Stimulated activated naive CD8-positive, alpha-beta T cell treated with anti-CD3 and anti-CD28 coated beads, Interleukin-15, Interleukin-2, amounts not matched to agents 100 ng/mL and 50 ng/mL, for 24 hours (primary cell): ENCODE results near the gene PARD6A.
"Not testable (repeated sequence)": the region's sequence is repeated elsewhere in the genome, so short reads cannot be mapped to it uniquely, and the experiment has no call there.

ENCODE experiments used
- H3K27ac Mint-ChIP-seq: one replicate; pipeline ENCODE4 v1.8.0; 2021; ENCODE audit warnings: mild to moderate bottlenecking, mixed read lengths
- H3K27me3 Mint-ChIP-seq: one replicate; pipeline ENCODE4 v1.8.0; 2021; ENCODE audit warnings: mixed read lengths
- H3K36me3 Mint-ChIP-seq: one replicate; pipeline ENCODE4 v1.8.0; 2021; ENCODE audit warnings: low read depth, mixed read lengths
- H3K4me1 Mint-ChIP-seq: one replicate; pipeline ENCODE4 v1.8.0; 2021; ENCODE audit warnings: low read depth, mixed read lengths
- H3K4me3 Mint-ChIP-seq: one replicate; pipeline ENCODE4 v1.8.0; 2021; ENCODE audit warnings: mild to moderate bottlenecking, mixed read lengths
- H3K9me3 Mint-ChIP-seq: one replicate; pipeline ENCODE4 v1.8.0; 2021; ENCODE audit warnings: mixed read lengths

Gene PARD6A

GRCh38 chr16:67683767-67684166 lies 23.0 kb downstream of the PARD6A start:
- Mint-ChIP-seq H3K27ac (no peak overlapping the region), H3K4me3 (no peak overlapping the region), H3K27me3 (no peaks in the 10 kb centered on the region), H3K36me3 (peaks cover 13% of the 10 kb centered on the region), H3K9me3 (no peaks in the 10 kb centered on the region), H3K4me1 (peaks cover 5% of the 10 kb centered on the region)

GRCh38 chr16:67685388-67686112 lies 24.8 kb downstream of the PARD6A start:
- Mint-ChIP-seq H3K9me3 (no peaks in the 10 kb centered on the region), H3K27me3 (no peaks in the 10 kb centered on the region), H3K27ac (no peak overlapping the region), H3K4me3 (no peak overlapping the region), H3K36me3 (peaks cover 13% of the 10 kb centered on the region), H3K4me1 (peaks cover 5% of the 10 kb centered on the region)

GRCh38 chr16:67693517-67694285 lies 32.9 kb downstream of the PARD6A start:
- H3K27ac Mint-ChIP-seq, H3K4me3 Mint-ChIP-seq, H3K4me1 Mint-ChIP-seq, H3K27me3 Mint-ChIP-seq, H3K36me3 Mint-ChIP-seq, H3K9me3 Mint-ChIP-seq: not testable (repeated sequence)

- no peaks in the 10 kb centered on the region for H3K27me3 Mint-ChIP-seq
- H3K27ac Mint-ChIP-seq: no peak overlapping the region
- H3K9me3 Mint-ChIP-seq: no peaks in the 10 kb centered on the region
- H3K4me1 Mint-ChIP-seq: no peaks in the 10 kb centered on the region
- peaks cover 10% of the 10 kb centered on the region for H3K36me3 Mint-ChIP-seq
- H3K4me3 Mint-ChIP-seq: no peak overlapping the region
Measured at GRCh38 chr16:67694611-67695010, 33.9 kb downstream of the PARD6A start.

GRCh38 chr16:67697422-67698185 lies 36.8 kb downstream of the PARD6A start:
- Mint-ChIP-seq H3K27ac (no peak overlapping the region), H3K36me3 (peaks cover 10% of the 10 kb centered on the region), H3K9me3 (no peaks in the 10 kb centered on the region), H3K27me3 (no peaks in the 10 kb centered on the region), H3K4me1 (no peaks in the 10 kb centered on the region), H3K4me3 (no peak overlapping the region)

- H3K27me3 Mint-ChIP-seq: no peaks in the 10 kb centered on the region
- H3K27ac Mint-ChIP-seq: no peak overlapping the region
- H3K4me1 Mint-ChIP-seq: peaks cover 12% of the 10 kb centered on the region
- H3K4me3 Mint-ChIP-seq: no peak overlapping the region
- no peaks in the 10 kb centered on the region for H3K9me3 Mint-ChIP-seq
- H3K36me3 Mint-ChIP-seq: peaks cover 10% of the 10 kb centered on the region
Measured at GRCh38 chr16:67699265-67699664, 38.5 kb downstream of the PARD6A start.

GRCh38 chr16:67701420-67701819 lies 40.7 kb downstream of the PARD6A start:
- Mint-ChIP-seq H3K36me3 (peaks cover 10% of the 10 kb centered on the region), H3K27me3 (no peaks in the 10 kb centered on the region), H3K9me3 (no peaks in the 10 kb centered on the region), H3K27ac (no peak overlapping the region), H3K4me1 (peaks cover 19% of the 10 kb centered on the region), H3K4me3 (no peak overlapping the region)

- Mint-ChIP-seq H3K9me3 (no peaks in the 10 kb centered on the region), H3K4me1 (peaks cover 19% of the 10 kb centered on the region), H3K4me3 (no peak overlapping the region), H3K27me3 (no peaks in the 10 kb centered on the region), H3K36me3 (peaks cover 10% of the 10 kb centered on the region), H3K27ac (no peak overlapping the region)
Measured at GRCh38 chr16:67702130-67702529, 41.4 kb downstream of the PARD6A start.

GRCh38 chr16:67703626-67704025 lies 42.9 kb downstream of the PARD6A start:
- Mint-ChIP-seq H3K27me3 (no peaks in the 10 kb centered on the region), H3K36me3 (peaks cover 4% of the 10 kb centered on the region), H3K27ac (peak overlapping the region; percentile 13), H3K4me1 (peaks cover 19% of the 10 kb centered on the region), H3K9me3 (no peaks in the 10 kb centered on the region), H3K4me3 (no peak overlapping the region)

- Mint-ChIP-seq H3K27me3 (no peaks in the 10 kb centered on the region), H3K36me3 (no peaks in the 10 kb centered on the region), H3K4me3 (no peak overlapping the region), H3K27ac (no peak overlapping the region), H3K9me3 (no peaks in the 10 kb centered on the region), H3K4me1 (peaks cover 19% of the 10 kb centered on the region)
Measured at GRCh38 chr16:67704110-67704509, 43.4 kb downstream of the PARD6A start.

- no peak overlapping the region for H3K27ac Mint-ChIP-seq
- H3K36me3 Mint-ChIP-seq: peaks cover 8% of the 10 kb centered on the region
- H3K27me3 Mint-ChIP-seq: no peaks in the 10 kb centered on the region
- H3K4me1 Mint-ChIP-seq: peaks cover 19% of the 10 kb centered on the region
- H3K4me3 Mint-ChIP-seq: no peak overlapping the region
- H3K9me3 Mint-ChIP-seq: no peaks in the 10 kb centered on the region
Measured at GRCh38 chr16:67707210-67707609, 46.5 kb downstream of the PARD6A start.

GRCh38 chr16:67707790-67708189 lies 47.0 kb downstream of the PARD6A start:
- H3K4me3 Mint-ChIP-seq: no peak overlapping the region
- peaks cover 19% of the 10 kb centered on the region for H3K4me1 Mint-ChIP-seq
- H3K9me3 Mint-ChIP-seq: no peaks in the 10 kb centered on the region
- no peaks in the 10 kb centered on the region for H3K27me3 Mint-ChIP-seq
- no peak overlapping the region for H3K27ac Mint-ChIP-seq
- H3K36me3 Mint-ChIP-seq: peaks cover 8% of the 10 kb centered on the region

GRCh38 chr16:67708368-67708771 lies 47.6 kb downstream of the PARD6A start:
- Mint-ChIP-seq H3K4me1 (peaks cover 16% of the 10 kb centered on the region), H3K9me3 (no peaks in the 10 kb centered on the region), H3K27me3 (no peaks in the 10 kb centered on the region), H3K27ac (no peak overlapping the region), H3K36me3 (peaks cover 8% of the 10 kb centered on the region), H3K4me3 (no peak overlapping the region)

- Mint-ChIP-seq H3K9me3 (no peaks in the 10 kb centered on the region), H3K27ac (no peak overlapping the region), H3K27me3 (no peaks in the 10 kb centered on the region), H3K4me1 (peaks cover 9% of the 10 kb centered on the region), H3K36me3 (peaks cover 8% of the 10 kb centered on the region), H3K4me3 (no peak overlapping the region)
Measured at GRCh38 chr16:67709050-67709449, 48.3 kb downstream of the PARD6A start.

- no peak overlapping the region for H3K27ac Mint-ChIP-seq
- peaks cover 8% of the 10 kb centered on the region for H3K36me3 Mint-ChIP-seq
- H3K4me1 Mint-ChIP-seq: no peaks in the 10 kb centered on the region
Measured at GRCh38 chr16:67710607-67711006, 49.8 kb downstream of the PARD6A start.

More at GRCh38 chr16:67710607-67711006, 49.8 kb downstream of the PARD6A start:
- Mint-ChIP-seq H3K4me3 (no peak overlapping the region), H3K9me3 (no peaks in the 10 kb centered on the region), H3K27me3 (no peaks in the 10 kb centered on the region)
